NB4 (cell line): ENCODE results near the gene ACSS2.

Experiments used
- DNase-seq: peaks from one replicate; pipeline ENCODE4 v3.0.0; 2010; ENCODE audit warnings: low read depth
- H3K4me3 ChIP-seq: one replicate; pipeline ENCODE4 v1.5.1; 2011; ENCODE audit warnings: mild to moderate bottlenecking, low read depth, low read length, moderate library complexity
- CTCF ChIP-seq: IDR thresholded peaks from one replicate; pipeline ENCODE4 v1.5.1; 2012; ENCODE audit warnings: low read depth, low read length
- MAX ChIP-seq: IDR thresholded peaks from 2 replicates; pipeline ENCODE4 v1.6.1; 2011; ENCODE audit warnings: low read depth, low read length
- MYC ChIP-seq: IDR thresholded peaks from 2 replicates; pipeline ENCODE4 v1.6.1; 2011; ENCODE audit warnings: low read depth, low read length
- POLR2A ChIP-seq: IDR thresholded peaks from 2 replicates; pipeline ENCODE4 v1.6.1; 2011; ENCODE audit warnings: mild to moderate bottlenecking; ENCODE audit not compliant: insufficient read length; ENCODE audit errors: extremely low read depth

ACSS2 gene

GRCh38 chr20:34859826-34860545 lies 16.4 kb upstream of the ACSS2 start:
- no peak overlapping the region for H3K4me3 ChIP-seq
- no peak for TF ChIP-seq CTCF
- no peak for TF ChIP-seq POLR2A
- DNase-seq = no peak

GRCh38 chr20:34861386-34862084 lies 14.9 kb upstream of the ACSS2 start:
- no peak for TF ChIP-seq POLR2A
- no peak for TF ChIP-seq MAX
- no peak for TF ChIP-seq CTCF
- TF ChIP-seq MYC = no peak
- peak; percentile 28 for DNase-seq
- no peak overlapping the region for H3K4me3 ChIP-seq

- TF ChIP-seq MAX (no peak), CTCF (no peak), MYC (no peak), POLR2A (no peak)
- no peak for DNase-seq
- no peak overlapping the region for H3K4me3 ChIP-seq
Observed at GRCh38 chr20:34862724-34863123, 13.7 kb upstream of the ACSS2 start.

- no peak overlapping the region for H3K4me3 ChIP-seq
- TF ChIP-seq POLR2A = no peak
- TF ChIP-seq MYC = no peak
- no peak for TF ChIP-seq CTCF
- TF ChIP-seq MAX = no peak
- DNase-seq = no peak
Observed at GRCh38 chr20:34863421-34863965, 12.9 kb upstream of the ACSS2 start.

GRCh38 chr20:34864216-34864615 lies 12.2 kb upstream of the ACSS2 start:
- no peak overlapping the region for H3K4me3 ChIP-seq
- no peak for DNase-seq
- TF ChIP-seq POLR2A (no peak), MYC (no peak), MAX (no peak), CTCF (no peak)
